Measurements from ENCODE around the gene CACYBP.

Gene CACYBP

GRCh38 chr1:174974711-174975119, 25.0 kb upstream of the CACYBP start:
- DNase-seq (ENCODE audit: low read depth), result no peak

DNA sequence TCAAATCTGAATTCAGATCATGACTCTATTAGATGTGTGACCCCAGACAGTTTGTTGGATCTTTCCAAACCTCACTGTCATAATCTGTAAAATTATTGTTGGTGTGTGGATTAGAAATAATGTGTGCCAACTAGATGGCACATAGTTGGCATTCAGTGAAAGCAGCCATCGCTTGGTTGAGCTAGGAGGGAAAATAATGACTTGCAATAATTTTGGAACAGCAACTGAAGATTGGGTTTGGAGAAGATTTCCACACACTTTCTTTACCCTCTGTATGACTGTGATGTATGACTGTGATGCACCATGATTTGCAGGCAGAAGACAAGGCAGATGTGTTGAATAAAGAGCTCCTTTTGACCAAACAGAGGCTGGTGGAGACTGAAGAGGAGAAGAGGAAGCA, 24.0 kb upstream of the CACYBP start:
- DNase-seq (ENCODE audit: low read depth), result no peak

GRCh38 chr1:174976436-174977108, 23.2 kb upstream of the CACYBP start:
- no peak for DNase-seq (ENCODE audit: low read depth)

DNA sequence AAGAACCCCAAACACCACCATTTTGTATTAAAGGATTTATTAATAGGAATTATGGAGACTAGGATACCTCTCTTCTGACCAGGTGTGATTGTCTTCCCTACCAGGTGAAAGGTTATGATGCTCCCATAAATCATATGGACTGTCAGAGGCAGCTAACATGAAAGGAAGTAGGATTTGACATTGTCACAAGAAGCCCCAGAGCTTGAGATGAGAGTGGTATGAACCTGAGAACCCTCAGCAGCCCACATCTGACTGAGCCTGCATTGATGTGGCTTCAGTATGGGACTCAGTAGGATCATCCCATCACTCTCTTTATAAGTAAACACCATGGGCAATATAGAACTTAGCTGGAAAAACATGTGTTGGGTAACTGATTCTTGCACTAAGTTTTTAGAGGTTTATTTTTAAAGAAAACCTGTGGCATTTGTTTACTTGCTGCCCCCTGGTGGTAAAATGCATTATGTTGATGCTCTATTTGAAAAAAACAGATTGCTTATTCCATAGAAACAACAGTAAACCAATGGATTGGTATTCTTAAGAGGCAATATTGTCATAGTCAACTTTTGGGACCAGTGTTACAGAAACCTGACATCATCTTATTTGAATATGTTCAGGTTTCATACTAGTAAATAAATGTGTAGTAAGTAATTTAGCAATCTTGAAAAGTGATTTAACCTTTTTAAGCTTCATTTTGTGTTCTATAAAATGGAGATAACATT, 16.6 kb upstream of the CACYBP start:
- peak; percentile 23 for DNase-seq (ENCODE audit: low read depth)

GRCh38 chr1:174984952-174985351, 14.8 kb upstream of the CACYBP start:
- DNase-seq (ENCODE audit: low read depth), result no peak

- no peak for DNase-seq (ENCODE audit: low read depth)
Observed at GRCh38 chr1:174988539-174988938, 11.2 kb upstream of the CACYBP start.

DNA sequence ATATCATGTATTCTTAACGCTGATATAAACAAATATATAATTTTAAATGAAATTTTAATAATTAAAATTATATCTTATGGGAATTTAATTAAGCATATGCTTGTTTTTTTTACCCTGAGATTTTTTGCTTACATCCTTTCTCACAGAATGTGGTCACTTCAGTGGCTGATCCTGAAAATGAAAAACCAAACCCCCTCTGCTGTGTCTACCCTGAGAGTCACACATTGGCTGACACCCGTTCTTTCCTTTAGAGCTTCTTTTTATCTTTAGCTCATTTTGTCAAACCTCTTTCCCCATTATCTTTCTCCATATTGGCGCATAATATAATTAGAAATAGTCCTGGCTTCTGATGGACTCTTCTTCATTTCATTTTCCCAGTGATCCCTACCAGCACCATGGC, 10.8 kb upstream of the CACYBP start:
- no peak for DNase-seq (ENCODE audit: low read depth)

DNA sequence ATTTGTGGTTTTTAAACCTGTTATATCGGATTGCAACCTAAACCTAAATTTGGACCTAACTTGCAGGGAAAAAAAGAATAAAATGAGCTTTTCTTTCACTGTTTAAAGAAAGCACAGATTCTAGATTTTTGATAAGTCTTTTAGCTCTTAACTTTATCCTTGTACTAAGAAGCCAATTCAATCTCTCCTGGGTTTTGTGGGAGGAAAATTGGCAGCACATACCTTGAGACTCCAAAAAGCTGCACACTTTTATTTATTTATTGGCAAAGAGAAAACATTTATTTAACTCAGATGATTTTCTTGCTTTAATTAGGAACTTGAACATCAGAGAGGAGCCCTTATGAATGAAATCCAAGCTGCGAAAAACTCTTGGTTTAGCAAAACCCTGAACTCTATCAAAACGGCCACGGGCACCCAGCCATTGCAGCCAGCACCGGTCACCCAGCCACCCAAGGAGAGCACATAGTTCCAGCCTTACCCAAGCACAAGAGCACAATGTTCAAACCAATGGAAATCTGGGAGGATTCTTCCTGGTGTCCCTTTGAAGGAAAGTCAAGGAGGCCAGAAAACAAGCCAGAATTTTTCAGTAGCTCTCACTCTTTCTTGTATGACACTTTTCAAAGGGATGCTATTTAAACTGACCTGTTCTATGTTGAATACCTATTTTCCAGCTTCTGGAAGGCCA, 10.1 kb upstream of the CACYBP start:
- no peak for DNase-seq (ENCODE audit: low read depth)

DNA sequence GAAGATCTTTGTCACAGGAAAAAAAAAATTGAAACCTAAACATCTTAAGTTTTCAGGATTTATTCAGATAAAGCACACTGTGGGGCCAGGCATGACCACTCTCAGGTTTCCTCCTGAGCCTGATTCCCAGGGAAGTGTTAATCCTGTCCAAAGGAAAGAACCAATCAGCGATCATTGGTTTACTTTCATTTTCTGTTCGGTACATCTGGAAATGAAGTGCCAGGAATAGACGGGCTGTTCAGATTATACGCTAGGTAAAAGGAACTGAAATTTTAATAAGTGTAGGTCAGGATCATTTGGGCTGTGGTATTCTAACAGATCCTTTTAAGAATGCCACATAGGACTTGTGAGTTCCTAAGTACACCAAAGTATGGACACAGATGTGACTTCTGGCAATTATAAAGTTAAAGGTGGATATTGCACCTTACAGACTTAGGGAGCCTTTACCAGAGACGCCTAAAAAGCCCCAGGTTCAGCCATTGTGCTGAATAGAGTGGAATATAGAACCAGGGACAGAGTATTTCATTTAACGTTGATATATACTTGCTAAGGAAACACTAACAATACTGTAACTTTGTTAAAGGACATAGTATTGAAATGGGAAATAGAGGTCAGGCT, 9.3 kb upstream of the CACYBP start:
- DNase-seq (ENCODE audit: low read depth), result no peak

- no peak for DNase-seq (ENCODE audit: low read depth)
Observed at GRCh38 chr1:174991473-174991872, 8.3 kb upstream of the CACYBP start.

- no peak for DNase-seq (ENCODE audit: low read depth)
Observed at GRCh38 chr1:174995121-174995520, 4.6 kb upstream of the CACYBP start.

- no peak for DNase-seq (ENCODE audit: low read depth)
Observed at GRCh38 chr1:174995916-174996315, 3.8 kb upstream of the CACYBP start.

DNA sequence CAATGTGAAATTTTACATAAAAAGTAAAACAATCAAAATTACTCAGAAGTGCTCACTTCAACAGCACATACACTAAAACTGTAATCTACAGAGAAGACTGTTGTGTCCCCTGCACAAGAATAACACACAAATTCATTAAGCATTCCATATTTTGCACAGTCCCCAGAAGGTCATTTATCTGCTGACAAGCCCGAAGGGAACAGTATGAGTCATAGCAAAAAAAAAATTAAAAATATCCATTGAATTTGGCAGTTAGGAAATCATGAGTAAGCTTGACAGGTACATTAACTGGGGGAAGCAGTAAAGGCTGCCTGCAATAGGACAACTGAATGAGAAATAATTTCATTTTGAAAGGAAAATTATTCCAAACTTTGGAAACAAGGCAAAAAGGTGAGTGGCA, 3.3 kb upstream of the CACYBP start:
- no peak for DNase-seq (ENCODE audit: low read depth)

DNA sequence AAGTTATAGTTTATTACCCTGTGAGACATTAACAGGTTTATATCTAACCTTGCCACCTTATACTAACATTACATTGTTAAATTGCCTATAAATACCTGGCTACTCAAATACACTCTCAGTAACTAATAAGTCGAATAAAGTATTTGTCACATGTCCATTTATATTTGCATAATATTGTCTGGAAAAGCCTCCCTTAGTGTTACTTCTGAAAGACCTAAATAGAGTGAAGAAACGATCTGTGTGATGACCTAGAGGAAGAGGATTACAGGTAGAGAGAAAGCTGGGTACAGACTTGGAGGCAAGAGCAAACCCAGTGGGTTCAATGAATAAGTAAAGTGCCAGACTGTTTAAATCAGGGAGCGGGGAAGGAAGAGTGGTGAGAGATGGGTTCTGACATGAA, 2.7 kb upstream of the CACYBP start:
- DNase-seq (ENCODE audit: low read depth), result no peak

GRCh38 chr1:174998569-174999215, 1.1 kb upstream of the CACYBP start:
- DNase-seq (ENCODE audit: low read depth), result peak; percentile 13

GRCh38 chr1:174999216-174999935, 371 bp upstream of the CACYBP start:
- peak; percentile 97 for DNase-seq (ENCODE audit: low read depth)

- DNase-seq (ENCODE audit: low read depth), result no peak
Observed at GRCh38 chr1:175000697-175001187, 995 bp downstream of the CACYBP start.

DNA sequence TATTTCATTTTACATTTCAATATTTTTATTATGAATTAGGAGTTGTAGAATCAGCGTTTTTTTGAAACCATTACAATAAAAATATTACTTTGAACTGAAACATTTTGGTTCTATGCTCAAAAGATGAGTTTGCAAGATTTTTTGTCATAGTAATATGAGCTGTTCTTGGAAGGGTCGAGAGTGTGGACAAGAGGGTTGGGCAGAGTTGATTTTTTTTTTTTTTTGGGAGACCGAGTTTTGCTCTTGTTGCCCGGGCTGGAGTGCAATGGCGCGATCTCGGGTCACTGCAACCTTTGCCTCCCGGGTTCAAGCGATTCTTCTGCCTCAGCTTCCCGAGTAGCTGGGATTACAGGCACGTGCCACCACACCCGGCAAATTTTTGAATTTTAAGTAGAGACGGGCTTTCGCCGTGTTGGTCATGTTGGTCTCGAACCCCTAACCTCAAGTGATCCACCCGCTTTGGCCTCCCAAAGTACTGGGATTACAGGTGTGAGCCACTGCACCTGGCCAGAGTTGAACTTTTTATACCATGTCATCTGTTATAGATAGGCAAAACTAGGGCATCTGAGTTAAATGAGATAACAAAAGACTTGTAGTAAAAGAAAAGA, 3.3 kb downstream of the CACYBP start:
- DNase-seq (ENCODE audit: low read depth), result no peak

DNA sequence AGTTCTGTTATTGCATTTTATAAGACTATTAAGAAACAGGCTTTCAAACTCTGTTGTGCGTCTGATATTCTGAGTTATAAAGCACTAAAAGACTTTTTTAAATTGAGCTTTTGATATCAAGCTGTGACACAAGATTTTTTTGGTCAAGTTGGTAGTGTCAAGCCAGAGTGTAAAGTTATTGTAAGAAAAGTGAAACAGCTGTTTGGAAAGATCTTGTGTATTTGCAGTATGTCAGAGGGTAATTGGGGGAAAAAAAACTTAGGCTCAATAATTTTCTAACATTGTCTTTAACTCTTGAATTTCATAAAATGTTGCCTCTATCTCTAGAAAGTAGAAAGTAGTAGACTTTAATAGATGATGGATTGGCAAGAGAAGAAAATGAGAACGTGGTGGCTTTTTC, 3.8 kb downstream of the CACYBP start:
- no peak for DNase-seq (ENCODE audit: low read depth)

DNA sequence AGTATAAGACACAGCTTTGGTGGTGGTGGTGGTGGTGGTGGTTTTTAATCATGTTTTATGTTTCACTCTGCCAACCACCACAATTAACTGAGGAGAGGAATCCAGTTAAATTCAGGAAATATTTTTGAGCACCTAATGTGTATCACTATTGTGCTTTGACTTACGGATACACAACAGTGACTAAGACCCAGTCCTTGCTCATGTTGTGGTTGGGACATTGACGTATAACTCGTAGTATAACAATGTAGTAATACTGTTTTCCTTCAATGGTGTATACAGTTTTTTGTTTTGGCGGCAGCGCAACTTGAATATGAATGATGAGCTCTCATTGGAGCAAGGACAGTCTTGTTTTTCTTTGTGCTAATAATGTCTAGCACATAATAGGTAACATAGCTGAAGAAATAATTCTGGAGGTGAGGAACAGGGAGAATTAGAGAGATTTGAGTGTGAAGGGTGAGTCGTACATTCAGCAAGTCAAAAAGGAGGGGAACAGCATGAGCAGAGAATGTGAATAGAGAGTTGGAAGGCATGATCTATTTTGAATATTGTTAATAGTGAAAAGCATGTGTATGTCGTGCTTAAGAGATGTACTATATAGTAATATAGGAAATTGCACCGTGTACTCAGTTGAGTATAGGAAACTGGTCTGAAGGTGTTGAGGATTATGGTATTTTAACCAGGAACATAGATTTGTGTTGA, 5.5 kb downstream of the CACYBP start:
- no peak for DNase-seq (ENCODE audit: low read depth)

All from stimulated activated CD8-positive, alpha-beta memory T cell treated with anti-CD3 and anti-CD28 coated beads, Interleukin-12 subunit alpha, Interleukin-12 subunit beta, amount 100 ng/mL, for 1 hour (primary cell).